Measurements from ENCODE around the gene DNASE1.
"Not testable (repeated sequence)": the region's sequence is repeated elsewhere in the genome, so short reads cannot be mapped to it uniquely, and the experiment has no call there.

The DNASE1 gene, protein sequence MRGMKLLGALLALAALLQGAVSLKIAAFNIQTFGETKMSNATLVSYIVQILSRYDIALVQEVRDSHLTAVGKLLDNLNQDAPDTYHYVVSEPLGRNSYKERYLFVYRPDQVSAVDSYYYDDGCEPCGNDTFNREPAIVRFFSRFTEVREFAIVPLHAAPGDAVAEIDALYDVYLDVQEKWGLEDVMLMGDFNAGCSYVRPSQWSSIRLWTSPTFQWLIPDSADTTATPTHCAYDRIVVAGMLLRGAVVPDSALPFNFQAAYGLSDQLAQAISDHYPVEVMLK

DNA sequence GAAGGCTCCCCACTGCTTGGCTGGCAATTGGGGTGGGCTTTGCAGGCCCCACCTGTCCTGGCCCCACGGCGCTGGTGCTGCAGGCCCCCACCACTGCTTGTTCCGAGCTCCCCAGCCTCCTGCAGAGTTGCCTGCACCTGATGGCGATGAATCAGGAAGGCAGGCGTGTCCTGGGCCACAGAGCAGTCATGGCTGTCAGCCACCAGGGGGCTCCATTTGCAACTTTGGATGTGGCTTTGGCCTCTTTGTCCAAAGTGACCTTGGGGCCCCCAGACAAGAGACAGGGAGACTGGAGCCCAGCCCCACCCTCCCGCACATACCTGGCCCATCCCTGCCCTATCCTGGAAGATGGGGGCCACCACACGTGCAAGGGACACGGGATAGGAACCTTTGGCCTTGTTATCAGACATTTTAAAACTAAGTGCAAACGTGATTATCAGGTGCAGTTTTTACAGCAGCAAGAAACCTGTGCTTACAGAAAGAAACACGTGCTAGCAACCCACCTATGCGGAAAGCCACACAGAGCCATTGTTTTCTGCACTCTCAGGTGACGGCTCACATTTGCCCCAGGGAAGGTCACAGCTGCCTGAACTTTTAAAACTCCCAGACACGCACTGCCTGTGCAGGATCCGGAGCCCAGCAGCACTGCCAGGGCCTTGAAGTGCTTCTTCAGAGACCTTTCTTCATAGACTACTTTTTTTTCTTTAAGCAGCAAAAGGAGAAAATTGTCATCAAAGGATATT lies at the start of gene DNASE1:
TSS of gene DNASE1 (plus strand) at position 443 of the 743 bp plus-strand sequence. CDS start 683 bp downstream, outside the sequence.
- peak; percentile 54 for DNase-seq

DNA sequence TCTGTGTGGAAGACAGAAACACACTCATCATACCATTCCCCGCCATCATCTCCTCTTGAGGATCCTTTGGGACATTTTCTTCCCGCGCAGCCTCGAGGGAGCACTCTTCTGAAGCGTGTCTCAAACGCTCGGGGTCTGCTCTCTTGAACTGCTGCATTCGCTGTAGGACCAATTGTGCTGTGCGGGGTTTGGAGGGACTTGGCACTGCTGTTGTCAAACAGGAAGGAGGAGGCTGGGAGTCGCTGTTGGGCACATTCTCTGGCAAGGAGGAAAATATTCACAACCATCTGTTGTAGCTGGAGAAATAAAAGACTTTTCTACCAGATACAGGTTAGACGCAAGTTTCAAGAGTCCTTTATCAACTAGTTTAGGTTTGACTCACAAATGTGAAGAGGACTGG lies 48.0 kb upstream of the DNASE1 start:
- no peak for DNase-seq

DNA sequence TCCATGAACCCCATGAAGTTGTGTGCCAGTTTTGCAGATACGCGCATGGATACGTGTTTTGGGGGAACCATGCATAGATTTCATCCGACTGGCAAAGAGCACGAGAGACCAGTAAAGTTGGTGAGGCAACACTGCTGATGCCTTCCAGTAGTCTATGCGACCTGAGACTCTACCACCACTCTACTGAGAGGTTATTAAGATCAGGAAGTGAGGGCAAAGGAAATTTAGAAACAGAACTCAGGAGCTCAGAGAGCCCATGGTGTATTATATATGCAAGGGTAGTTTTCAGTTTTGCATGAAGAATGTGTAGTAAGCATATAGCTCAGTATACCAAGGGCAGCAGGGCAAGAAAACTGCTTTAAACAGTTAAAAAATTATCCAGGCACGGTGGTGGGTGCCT lies 47.3 kb upstream of the DNASE1 start:
- DNase-seq = no peak

DNA sequence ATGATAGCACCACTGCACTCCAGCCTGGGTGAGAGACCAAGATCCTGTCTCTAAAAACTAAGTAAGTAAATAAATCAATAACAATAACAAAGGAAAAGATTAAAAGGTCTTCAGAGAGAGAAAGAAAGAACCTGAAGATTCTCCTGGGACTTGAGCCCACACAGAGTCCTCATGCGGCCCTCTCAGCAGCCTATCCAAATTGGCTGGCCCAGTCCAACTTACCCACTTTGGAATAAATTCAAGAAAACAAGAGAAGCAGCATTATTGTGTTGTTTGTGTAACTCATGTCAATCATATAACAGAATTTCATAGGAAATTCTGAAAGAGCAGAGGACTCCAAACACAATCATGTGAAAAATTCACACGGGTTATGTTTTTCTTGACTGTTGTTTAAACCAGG lies 46.9 kb upstream of the DNASE1 start:
- DNase-seq = no peak

DNA sequence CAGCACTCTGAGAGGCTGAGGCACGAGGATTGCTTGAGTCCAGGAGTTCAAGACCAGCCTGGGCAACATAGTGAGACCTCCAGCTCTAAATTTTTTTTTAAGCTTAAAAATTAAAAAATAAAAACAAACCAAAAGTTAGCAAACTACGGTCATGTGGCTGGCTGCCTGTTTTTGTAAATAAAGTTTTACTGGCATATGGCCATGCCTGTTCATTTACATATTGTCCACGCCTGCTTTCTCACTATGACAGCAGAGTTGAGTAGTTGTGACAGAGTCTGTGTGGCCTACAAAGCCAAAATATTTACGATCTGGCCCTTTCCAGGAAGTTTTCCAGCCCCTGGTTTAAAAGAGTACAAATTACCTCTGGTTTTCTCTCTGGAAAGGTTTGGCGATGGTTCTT lies 46.4 kb upstream of the DNASE1 start:
- DNase-seq = no peak

DNA sequence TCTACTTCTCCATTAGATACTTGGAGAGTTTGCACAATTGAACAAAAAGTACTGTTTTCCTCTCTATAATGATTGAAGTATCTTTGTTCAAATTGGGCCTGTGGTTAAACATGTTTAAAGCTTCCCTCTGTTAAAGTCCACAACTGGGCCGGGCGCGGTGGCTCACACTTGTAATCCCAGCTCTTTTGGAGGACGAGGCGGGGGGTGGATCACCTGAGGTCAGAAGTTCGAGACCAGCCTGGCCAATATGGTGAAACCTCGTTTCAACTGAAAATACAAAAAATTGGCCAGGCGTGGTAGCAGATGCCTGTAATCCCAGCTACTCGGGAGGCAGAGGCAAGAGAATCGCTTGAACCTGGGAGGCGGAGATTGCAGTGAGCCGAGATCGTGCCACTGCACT lies 45.5 kb upstream of the DNASE1 start:
- not testable (repeated sequence) for DNase-seq

DNA sequence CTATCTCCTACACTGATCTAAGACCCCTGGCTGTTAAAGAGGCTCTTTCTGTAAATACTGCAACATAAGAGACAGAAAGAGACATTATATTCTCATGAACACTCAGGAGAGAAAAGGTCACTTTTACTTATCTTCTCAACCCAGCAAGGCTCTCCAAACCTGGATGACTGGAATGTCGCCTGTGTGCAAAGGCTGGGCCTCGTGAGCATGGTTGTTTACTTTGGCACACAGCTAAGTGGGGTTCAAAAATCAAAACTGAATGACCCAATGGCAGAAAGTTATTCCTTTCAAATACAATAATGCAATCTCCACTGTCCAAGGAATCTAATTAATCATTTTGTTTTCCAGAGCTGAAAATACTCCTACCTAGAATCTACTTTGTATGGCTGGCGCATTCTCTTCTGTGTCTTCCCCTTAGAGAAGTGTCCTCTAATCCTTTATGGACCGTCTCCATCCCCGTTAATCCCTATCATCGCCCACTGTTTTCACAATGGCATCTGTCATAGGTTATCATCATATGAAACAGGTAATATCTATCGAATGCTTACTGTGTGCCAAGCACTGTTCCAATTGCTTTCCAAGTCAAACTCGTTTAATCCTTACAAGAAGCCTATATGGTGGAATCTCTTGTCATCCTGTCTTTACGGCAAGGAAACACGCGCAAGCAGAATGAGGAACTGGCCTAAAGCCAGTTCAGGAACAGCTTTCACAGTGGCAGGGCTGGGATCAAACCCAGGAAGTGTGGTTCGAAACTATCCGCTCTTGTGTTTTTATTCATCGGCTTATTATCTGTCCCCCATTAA lies 44.4 kb upstream of the DNASE1 start:
- DNase-seq = no peak

DNA sequence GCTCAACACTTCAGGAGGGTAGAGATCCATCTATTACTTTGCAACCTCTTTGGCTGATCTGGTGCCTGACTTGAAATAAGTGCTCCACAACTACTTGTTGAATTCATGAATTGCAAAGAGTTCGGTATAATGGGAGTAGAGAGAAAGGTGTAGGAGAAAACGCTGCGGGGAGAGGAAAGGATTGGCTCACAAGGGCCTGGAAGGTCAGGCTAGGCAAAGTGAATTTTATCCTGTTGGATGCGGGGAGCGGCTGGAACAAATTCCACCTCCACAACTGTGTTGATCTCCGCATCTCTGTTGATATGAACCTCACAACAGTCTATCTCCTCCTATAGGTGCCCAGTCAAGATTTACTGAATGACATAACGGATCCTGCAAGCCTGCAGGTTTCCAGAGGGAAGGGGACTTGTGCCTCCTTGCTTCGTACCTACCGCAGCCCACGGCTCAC lies 43.8 kb upstream of the DNASE1 start:
- no peak for DNase-seq

DNA sequence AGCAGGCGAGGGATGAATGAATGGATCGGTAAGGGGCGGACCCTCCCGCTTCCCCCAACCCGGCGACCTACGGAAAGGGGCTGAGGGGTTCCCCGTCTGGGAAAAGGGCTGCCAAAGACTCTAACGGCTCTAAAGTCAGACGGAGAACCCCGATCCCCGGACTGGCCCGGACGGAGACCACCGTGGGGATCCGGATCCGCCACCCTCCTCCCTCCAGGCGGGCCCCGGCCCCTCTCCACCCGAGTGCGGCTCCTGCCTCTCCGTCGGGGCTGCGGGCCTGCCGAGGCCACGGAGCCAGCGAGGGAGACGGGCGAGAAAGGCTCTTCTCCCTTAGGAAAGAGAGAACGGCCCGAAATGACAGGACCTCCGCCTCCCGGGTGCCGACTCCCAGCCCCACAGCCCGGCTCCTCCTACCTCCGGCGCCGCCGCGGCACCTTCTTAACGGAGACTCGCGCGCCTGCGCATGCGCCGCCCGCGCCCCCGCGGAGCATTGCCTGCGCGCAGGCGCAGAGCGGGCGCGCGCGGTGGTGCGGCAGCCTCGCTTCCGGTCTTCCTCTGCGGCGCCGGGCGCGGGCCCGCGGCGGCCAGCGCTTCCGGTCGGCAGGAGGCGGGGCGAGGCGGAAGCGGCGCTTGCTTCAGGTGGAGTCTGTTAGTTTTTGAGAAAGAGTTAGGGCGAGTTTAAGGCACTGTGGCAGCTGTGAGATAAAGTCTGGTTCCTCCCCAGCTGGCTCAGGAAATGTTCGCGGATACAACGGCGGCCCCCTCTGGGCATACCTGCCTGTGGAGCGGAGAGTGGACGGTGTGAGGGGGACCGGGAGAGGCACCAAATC lies 43.1 kb upstream of the DNASE1 start, which contains the start of gene SLX4:
TSS of gene SLX4 (minus strand) at position 461 of the 830 bp plus-strand sequence. CDS start 2,642 bp downstream, outside the sequence.
- DNase-seq = peak; percentile 90

DNA sequence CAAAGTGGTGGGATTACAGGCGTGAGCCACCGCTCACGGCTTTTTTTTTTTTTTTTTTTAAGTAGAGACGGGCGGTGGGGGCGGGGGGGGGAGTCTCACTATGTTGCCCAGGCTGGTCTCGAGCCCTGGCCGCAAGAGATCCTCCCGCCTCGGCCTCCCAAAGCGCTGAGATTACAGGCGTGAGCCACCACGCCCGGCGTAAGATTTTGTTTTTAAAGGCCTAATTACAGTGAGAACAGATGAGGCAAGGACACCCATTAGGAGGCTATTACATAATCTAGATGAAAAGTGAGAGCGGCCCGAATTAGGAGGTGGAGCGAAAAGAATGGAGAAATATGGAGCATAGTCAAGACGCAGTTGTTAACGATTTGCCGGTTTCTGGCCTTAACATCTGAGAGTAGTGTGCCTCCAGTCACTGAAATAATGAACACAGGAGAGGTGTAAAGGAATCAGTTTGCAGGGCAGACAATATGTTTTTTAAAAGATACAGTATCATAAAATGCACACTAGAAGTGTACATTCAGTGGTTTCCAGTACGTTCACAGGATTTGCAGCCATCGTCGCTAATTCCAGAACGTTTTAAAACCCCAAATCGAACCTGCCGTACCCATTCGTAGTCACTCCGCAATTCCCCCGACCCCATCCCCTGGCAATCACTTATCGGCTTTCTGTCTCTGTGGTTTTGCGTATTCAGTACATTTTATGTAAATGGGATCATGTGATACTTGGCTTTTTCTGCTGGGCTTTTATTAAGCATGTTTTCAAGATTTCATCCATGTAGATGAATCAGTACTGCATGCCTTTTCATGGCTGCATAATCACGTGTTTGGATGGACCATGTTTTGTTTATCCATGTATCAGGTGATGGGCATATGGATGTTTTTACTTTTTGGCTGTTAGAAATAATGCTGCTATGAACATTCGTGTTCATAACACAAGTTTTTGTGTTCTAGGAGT lies 41.7 kb upstream of the DNASE1 start:
- DNase-seq = no peak

DNA sequence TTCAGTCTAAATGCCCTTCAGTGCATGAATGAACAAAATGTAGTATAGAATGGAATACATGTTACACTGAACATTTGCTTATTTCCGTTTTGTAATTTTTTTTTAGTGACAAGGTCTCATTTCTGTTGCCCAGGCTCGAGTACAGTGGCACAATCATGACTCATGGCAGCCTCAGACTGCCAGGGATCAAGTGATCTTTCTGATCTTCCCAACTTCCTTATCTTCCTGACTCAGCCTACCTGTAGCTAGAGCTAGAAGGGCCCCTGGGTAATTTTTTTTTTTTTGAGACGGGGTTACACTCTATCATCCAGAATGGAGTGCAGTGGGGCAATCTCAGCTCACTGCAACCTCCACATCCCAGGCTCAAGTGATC lies 35.7 kb upstream of the DNASE1 start:
- no peak for DNase-seq

DNA sequence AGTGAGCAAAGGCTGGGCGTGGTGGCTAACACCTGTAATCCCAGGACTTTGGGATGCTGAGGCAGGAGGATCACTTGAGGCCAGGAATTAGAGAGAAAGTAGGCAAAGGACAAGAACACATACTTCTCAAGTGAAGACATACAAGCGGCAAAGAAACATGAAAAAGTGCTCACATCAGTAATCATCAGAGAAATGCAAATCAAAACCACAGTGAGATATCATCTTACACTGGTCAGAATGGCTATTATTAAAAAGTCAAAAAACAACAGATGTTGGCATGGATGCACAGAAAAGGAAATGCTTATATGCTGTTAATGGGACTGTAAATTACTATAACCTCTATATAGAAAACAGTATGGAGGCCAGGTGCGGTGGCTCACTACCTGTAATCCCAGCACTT lies 30.8 kb upstream of the DNASE1 start:
- DNase-seq = no peak

DNA sequence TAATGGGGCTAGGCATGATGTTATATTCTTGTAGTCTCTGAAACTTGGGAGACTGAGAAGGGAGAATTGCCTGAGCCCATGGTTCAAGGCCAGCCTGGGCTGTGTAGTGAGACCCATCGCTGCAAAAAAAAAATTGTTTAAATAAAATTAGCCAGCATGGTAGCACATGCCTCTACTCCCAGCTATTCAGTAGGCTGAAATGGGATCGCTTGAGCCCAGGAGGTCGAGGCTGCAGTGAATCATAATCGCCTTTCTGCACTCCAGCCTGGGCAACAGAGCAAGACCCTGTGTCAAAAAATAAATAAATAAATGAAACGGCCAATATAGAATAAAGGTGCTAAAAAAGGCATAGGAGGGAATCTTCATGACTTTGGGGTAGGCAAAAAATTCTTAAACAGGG lies 29.2 kb upstream of the DNASE1 start:
- no peak for DNase-seq

DNA sequence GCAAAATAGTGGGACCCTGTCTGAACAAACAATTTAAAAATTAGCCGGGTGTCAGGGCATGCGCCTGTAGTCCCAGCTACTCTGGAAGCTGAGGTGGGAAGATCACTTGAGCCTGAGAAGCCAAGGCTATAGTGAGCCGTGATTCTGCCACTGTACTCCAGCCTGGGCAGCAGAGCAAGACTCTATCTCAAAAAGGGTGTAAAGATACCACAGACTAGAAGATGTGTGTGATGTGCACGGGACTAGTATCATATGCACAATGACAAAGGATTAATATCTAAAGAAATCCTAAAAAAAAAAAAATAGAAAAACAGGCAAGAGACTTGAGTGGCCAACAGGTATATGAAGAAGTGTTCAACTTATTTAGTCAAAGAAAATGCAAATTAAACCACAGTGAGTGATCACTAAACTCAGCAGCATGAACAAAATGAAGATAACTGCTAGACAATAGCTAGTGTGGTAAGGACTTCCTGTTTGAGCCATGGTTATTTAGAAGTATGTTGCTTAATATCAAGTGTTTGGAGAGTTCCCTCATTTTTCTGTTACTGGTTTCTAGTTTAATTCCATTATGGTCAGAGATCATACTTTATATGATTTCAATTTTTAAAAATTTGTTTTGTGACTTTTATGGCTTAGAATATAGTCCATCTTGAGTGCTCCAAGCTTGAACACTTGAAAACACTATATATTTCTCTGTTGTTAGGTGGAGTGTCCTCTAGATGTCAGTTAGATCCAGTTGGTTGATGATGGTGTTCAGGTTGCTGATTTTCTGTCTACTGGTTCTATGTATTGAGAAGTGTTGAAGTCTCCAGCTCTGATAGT lies 28.4 kb upstream of the DNASE1 start:
- DNase-seq = no peak

DNA sequence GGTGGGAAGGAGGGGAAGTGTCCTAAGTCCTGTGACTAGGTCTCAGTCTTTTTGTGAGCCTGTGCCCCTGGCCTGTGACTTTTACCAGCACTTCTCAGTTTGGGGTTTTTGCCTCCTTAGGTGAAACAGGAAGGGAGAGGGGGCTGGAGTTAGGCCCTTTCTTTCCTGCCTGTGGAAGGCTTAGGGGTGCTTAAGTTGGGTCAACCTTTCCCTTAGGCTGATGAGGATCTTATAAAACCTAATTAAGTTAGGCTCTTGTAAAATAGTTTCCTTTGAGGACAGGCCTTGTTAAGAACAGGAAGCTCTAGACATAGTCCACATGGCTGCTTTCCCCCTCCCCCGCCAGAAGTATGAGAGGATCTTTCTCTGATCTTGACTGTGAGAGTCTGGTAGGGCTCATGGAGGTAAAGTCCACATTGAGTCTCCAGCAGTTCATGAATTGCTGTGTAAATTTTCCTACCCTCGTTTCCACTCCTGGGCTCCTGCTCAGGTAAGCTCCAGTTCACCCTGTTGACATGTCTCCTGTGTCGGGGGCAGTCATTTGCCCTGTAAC lies 17.0 kb upstream of the DNASE1 start:
- peak; percentile 45 for DNase-seq

DNA sequence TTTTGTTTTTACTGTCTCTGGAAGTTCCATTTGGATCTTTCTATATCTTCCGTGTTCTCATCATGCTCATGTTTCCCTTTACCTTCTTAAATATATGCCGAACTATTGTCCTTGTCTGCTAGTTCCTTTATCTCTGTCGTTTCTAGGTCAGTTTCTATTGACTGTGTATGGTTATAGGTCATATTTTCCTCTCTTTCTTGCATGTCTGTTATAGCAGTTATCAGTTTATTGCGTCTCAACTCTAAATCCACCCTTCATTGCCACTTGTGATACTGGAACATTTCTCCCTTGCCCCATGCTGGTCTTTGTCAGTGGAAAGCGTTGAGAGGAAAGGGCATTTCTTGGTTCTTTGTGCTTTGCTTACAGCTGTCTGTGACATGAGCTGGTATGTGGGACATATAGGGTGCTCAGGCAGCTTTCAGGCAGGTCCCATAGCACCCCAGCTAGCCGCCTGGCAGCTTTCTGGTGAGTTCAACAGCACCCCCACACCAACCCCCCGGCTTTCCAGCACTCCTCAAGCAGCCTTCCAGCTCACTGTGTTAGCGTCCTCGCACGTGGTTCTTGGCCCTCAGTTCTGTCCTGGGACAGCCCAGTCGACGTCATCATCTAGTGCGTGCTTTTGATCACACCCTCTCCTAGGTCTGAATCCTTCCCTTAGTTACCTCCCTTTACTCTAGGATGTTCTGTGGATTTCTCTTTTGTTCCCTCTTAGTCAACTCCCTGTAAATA lies 15.4 kb upstream of the DNASE1 start:
- no peak for DNase-seq

DNA sequence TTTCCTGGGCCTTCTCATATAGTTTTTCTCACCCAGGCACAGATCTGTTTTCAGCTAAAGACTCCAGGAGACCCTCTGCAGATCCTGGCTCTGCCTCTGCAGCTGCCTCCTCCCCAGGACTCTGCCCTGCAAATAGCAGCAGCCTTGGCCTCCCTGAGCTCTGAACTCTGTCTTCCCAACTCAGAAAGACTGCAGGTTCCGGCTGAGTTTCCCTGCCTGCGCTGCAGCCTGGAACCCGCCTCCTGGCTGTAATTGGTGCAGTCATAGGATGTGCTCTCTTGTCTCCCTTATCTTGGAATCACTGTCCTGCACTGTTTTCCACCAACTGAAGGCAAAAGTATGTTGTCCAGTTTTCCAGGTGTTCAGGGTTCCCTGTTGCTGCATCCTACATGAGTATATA lies 14.3 kb upstream of the DNASE1 start:
- no peak for DNase-seq

DNA sequence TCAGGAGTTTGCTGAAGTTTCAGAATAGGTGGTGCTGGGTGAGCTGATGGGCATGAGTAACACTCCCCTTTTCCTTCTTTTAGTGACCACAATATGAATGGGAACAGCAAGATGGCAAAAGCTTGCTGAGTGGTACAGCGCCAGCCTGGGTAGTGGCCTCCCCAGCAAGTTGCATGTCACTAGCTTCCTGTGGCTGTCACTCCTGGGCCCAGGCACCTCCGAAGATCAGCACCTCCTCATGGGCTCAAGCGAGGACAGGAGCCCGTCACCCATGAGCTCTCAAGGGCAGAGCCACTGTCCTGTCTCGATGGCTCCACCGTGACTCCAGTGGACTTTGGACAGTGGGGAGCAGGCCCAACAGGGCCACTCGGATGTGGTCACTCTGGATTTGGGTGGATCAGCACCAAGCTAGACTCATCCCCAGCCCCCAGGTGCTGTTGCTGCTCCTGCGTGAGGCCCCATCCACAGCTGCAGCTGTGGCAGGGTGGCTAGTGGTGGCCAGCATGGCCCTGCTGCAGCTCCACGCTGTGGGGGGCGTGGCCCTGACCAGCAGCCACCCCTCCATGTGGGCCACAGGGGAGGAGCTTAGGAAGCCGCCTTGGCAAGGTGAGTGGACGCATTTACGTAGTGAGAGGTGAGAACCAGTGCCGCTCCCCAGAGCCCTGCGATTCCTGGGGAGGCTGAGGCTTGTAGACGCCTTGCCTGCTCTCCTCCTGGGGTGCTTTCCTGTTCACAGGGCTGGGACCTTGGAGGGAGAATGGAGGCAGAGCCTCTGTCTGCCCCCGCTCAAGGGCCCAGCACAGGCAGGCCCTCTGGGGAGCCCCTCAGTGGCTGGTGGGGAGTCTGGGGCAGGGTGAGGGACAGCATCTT lies 13.6 kb upstream of the DNASE1 start:
- no peak for DNase-seq

Data from activated naive CD4-positive, alpha-beta T cell treated with anti-CD3 and anti-CD28 coated beads, Interleukin-2, amount 50 U/mL, for 16 hours (primary cell).